Measurements from ENCODE around the gene FOXP1.

DNA sequence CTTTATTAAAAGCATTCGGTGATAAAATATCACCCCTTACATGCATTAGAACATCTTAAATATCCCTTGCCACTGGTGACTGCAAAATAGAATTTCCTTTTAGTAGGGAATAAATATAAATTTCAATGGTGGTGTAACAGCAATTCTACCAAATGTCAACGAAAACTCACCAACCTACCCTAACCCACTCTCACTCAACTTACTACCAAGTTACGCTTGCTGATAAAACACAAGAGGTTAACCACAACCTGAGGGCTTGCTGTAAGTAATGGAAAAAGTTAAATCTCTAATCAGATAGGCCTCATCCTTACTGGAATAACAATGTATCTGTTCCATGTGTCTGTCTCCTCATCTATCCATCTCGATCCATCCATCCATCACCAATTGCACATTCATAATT is 274.7 kb downstream of the FOXP1 start:
- TF ChIP-seq, protein P1, sequence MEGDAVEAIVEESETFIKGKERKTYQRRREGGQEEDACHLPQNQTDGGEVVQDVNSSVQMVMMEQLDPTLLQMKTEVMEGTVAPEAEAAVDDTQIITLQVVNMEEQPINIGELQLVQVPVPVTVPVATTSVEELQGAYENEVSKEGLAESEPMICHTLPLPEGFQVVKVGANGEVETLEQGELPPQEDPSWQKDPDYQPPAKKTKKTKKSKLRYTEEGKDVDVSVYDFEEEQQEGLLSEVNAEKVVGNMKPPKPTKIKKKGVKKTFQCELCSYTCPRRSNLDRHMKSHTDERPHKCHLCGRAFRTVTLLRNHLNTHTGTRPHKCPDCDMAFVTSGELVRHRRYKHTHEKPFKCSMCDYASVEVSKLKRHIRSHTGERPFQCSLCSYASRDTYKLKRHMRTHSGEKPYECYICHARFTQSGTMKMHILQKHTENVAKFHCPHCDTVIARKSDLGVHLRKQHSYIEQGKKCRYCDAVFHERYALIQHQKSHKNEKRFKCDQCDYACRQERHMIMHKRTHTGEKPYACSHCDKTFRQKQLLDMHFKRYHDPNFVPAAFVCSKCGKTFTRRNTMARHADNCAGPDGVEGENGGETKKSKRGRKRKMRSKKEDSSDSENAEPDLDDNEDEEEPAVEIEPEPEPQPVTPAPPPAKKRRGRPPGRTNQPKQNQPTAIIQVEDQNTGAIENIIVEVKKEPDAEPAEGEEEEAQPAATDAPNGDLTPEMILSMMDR (IDR thresholded peaks at IDR 0.05) = no peak
- TF ChIP-seq POLR2AphosphoS5 (IDR thresholded peaks at IDR 0.05) = no peak
- no peak for TF ChIP-seq EP300 (IDR thresholded peaks at IDR 0.05)
- TF ChIP-seq POLR2A (IDR thresholded peaks at IDR 0.05) = no peak
